ENCODE results near the gene GCNT2.

- TF ChIP-seq, protein P1, sequence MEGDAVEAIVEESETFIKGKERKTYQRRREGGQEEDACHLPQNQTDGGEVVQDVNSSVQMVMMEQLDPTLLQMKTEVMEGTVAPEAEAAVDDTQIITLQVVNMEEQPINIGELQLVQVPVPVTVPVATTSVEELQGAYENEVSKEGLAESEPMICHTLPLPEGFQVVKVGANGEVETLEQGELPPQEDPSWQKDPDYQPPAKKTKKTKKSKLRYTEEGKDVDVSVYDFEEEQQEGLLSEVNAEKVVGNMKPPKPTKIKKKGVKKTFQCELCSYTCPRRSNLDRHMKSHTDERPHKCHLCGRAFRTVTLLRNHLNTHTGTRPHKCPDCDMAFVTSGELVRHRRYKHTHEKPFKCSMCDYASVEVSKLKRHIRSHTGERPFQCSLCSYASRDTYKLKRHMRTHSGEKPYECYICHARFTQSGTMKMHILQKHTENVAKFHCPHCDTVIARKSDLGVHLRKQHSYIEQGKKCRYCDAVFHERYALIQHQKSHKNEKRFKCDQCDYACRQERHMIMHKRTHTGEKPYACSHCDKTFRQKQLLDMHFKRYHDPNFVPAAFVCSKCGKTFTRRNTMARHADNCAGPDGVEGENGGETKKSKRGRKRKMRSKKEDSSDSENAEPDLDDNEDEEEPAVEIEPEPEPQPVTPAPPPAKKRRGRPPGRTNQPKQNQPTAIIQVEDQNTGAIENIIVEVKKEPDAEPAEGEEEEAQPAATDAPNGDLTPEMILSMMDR (IDR thresholded peaks at IDR 0.05): peak in 1 of 6 experiments; percentile 20
- no peak for TF ChIP-seq POLR2A (IDR thresholded peaks at IDR 0.05)
These were observed 10.4 kb downstream of the GCNT2 start for GRCh38 chr6:10531503-10531902.

Data from Peyer's patch (tissue), 4 donors.